ENCODE results near the gene SLC44A3. TPM values are rescaled to one million over a fixed set of nuclear protein-coding genes. Genes with fewer than 3 reads are reported as not detected.

SLC44A3 gene
- total RNA-seq, 3 donors from 2014 or later, result 0.30 TPM; not detected in 2

GRCh38 chr1:94887106-94887505 lies 66.9 kb downstream of the SLC44A3 start:
- Mint-ChIP-seq H3K4me1 (ENCODE audit: low read depth) (peaks cover 15% of the 10 kb centered on the region), H3K9me3 (no peaks in the 10 kb centered on the region), H3K27me3 (ENCODE audit: low read depth) (no peaks in the 10 kb centered on the region), H3K4me3 (no peak overlapping the region), H3K36me3 (ENCODE audit: insufficient read depth) (no peaks in the 10 kb centered on the region)
- ATAC-seq, result no peak
- no peak for DNase-seq

DNA sequence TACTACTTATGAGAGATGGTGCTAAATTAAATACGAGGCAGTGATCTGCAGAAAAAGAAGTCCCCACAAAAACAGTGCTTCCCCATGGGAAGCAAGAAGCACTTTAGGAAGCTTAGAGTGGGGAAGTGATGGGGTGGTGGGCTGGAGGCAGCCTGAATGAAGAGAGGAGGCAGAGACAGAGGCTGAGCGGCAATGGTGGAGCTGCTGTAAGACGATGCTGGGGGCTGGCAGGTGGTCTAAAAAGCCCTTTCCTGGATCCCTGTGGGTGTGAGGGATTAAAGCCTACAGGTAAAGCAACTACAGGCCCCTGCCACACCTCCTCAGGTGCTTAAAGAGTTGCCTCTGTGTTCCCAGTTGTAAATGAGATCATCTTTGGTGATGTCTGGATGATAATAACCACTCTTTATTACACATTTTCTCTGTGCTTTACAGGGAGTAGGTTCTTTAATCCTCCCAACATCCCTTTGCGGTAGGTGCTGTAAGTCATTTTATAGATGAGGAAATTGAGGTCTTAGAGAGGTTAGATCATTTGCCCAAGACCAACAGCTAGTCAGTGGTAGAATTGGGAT lies 67.5 kb downstream of the SLC44A3 start:
- Mint-ChIP-seq H3K4me3 (no peak overlapping the region), H3K4me1 (ENCODE audit: low read depth) (peaks cover 14% of the 10 kb centered on the region), H3K27me3 (ENCODE audit: low read depth) (no peaks in the 10 kb centered on the region), H3K9me3 (no peaks in the 10 kb centered on the region), H3K36me3 (ENCODE audit: insufficient read depth) (no peaks in the 10 kb centered on the region)
- ATAC-seq, result no peak
- DNase-seq, result no peak

DNA sequence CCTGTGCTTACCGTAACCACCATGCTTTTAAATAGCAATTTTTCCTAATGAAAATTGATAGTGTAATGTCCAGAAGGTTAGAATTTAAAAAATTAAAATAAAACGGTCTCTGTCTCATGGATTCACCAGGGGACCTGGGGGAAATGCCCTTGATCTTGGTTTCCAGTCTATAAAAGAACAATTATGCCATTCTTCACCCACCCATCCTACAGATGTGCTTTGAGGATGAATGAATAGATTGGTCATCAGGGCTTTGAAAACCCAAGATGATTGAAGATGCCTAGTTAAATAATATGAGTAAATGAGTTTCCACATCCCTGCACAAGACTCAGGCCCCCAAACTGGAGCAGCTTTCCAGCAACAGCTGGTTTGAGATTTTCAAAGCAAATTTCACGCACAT lies 68.0 kb downstream of the SLC44A3 start:
- Mint-ChIP-seq H3K36me3 (ENCODE audit: insufficient read depth) (no peaks in the 10 kb centered on the region), H3K27me3 (ENCODE audit: low read depth) (no peaks in the 10 kb centered on the region), H3K4me1 (ENCODE audit: low read depth) (peaks cover 9% of the 10 kb centered on the region), H3K9me3 (no peaks in the 10 kb centered on the region), H3K4me3 (no peak overlapping the region)
- ATAC-seq (no peak), DNase-seq (no peak)

GRCh38 chr1:94892604-94893254 lies 72.6 kb downstream of the SLC44A3 start:
- no peak overlapping the region for H3K4me3 Mint-ChIP-seq
- no peak for DNase-seq
- H3K27me3 Mint-ChIP-seq (ENCODE audit: low read depth), result peaks cover 5% of the 10 kb centered on the region
- ATAC-seq, result no peak
- H3K9me3 Mint-ChIP-seq, result no peaks in the 10 kb centered on the region
- H3K36me3 Mint-ChIP-seq (ENCODE audit: insufficient read depth), result peaks cover 3% of the 10 kb centered on the region
- H3K4me1 Mint-ChIP-seq (ENCODE audit: low read depth), result no peaks in the 10 kb centered on the region

DNA sequence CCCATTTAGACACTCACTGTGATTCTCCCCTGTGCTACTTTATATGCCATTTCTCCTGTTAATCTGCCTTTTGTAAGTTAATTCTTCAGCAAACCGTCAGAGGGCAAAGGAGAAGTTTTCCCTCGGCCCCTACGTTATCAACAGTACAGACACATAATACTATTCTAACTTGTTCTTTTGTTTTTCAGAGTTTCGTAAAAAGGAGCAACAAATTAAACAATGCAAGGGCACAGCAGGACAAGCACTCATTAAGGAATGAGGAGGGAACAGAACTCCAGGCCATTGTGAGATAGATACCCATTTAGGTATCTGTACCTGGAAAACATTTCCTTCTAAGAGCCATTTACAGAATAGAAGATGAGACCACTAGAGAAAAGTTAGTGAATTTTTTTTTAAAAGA lies 74.5 kb downstream of the SLC44A3 start:
- ATAC-seq, result no peak
- Mint-ChIP-seq H3K4me3 (no peak overlapping the region), H3K27me3 (ENCODE audit: low read depth) (peaks cover 5% of the 10 kb centered on the region), H3K4me1 (ENCODE audit: low read depth) (no peaks in the 10 kb centered on the region), H3K36me3 (ENCODE audit: insufficient read depth) (peaks cover 3% of the 10 kb centered on the region), H3K9me3 (no peaks in the 10 kb centered on the region)
- no peak for DNase-seq

- ATAC-seq (no peak), DNase-seq (no peak)
- no peak overlapping the region for H3K4me3 Mint-ChIP-seq
- peaks cover 3% of the 10 kb centered on the region for H3K36me3 Mint-ChIP-seq (ENCODE audit: insufficient read depth)
- H3K27me3 Mint-ChIP-seq (ENCODE audit: low read depth), result peaks cover 5% of the 10 kb centered on the region
- H3K9me3 Mint-ChIP-seq, result no peaks in the 10 kb centered on the region
- H3K4me1 Mint-ChIP-seq (ENCODE audit: low read depth), result no peaks in the 10 kb centered on the region
These were observed 75.4 kb downstream of the SLC44A3 start for GRCh38 chr1:94895518-94895917.

- Mint-ChIP-seq H3K4me1 (ENCODE audit: low read depth) (no peaks in the 10 kb centered on the region), H3K9me3 (no peaks in the 10 kb centered on the region), H3K4me3 (no peak overlapping the region), H3K27me3 (ENCODE audit: low read depth) (peaks cover 5% of the 10 kb centered on the region), H3K36me3 (ENCODE audit: insufficient read depth) (peaks cover 3% of the 10 kb centered on the region)
- DNase-seq, result no peak
- no peak for ATAC-seq
These were observed 78.6 kb downstream of the SLC44A3 start for GRCh38 chr1:94898491-94899385.

- Mint-ChIP-seq H3K4me1 (ENCODE audit: low read depth) (no peaks in the 10 kb centered on the region), H3K4me3 (no peak overlapping the region), H3K27me3 (ENCODE audit: low read depth) (peaks cover 3% of the 10 kb centered on the region), H3K36me3 (ENCODE audit: insufficient read depth) (peaks cover 3% of the 10 kb centered on the region), H3K9me3 (no peaks in the 10 kb centered on the region)
- ATAC-seq (no peak), DNase-seq (no peak)
These were observed 79.6 kb downstream of the SLC44A3 start for GRCh38 chr1:94899756-94900155.

GRCh38 chr1:94901841-94902240 lies 81.7 kb downstream of the SLC44A3 start:
- Mint-ChIP-seq H3K36me3 (ENCODE audit: insufficient read depth) (no peaks in the 10 kb centered on the region), H3K4me3 (no peak overlapping the region), H3K27me3 (ENCODE audit: low read depth) (peaks cover 3% of the 10 kb centered on the region), H3K4me1 (ENCODE audit: low read depth) (no peaks in the 10 kb centered on the region), H3K9me3 (no peaks in the 10 kb centered on the region)
- ATAC-seq, result no peak
- DNase-seq, result no peak

DNA sequence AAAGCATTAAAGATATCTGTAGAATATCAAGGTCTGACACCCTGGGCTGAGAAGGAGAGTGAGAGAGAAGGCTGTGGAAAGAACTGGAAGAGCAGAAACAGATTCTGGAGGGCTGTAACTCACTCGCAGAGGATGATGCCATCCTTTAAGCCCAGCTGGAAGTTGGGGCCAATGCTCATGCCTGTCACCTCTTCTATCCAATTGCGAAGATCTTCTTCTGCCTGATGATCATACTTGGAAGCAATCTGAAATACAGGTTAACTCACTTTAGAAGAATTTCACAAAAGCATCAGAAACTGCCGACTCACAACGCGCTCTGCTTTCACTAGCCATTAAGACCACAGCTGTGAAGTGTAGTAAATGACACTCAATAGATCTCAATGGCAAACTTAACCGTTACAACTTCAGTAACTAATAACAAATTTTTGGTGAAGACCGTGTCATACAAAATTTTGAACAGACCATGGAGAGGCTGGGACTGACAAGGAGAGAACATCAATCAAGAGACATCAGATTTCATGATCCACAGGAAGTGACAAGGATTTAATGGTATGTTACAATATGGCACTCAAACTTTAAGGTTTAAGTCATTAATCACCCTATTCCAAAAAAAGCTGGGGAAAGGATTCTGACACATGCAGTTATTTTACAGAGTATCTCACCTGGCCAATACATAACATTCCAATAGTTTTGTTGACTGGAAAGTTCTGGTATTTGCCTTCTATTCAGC lies 83.3 kb downstream of the SLC44A3 start:
- no peaks in the 10 kb centered on the region for H3K9me3 Mint-ChIP-seq
- H3K36me3 Mint-ChIP-seq (ENCODE audit: insufficient read depth), result no peaks in the 10 kb centered on the region
- no peak overlapping the region for H3K4me3 Mint-ChIP-seq
- no peaks in the 10 kb centered on the region for H3K4me1 Mint-ChIP-seq (ENCODE audit: low read depth)
- ATAC-seq (no peak), DNase-seq (no peak)
- H3K27me3 Mint-ChIP-seq (ENCODE audit: low read depth), result peaks cover 5% of the 10 kb centered on the region

GRCh38 chr1:94905207-94905606 lies 85.0 kb downstream of the SLC44A3 start:
- H3K9me3 Mint-ChIP-seq, result no peaks in the 10 kb centered on the region
- ATAC-seq (no peak), DNase-seq (no peak)
- no peak overlapping the region for H3K4me3 Mint-ChIP-seq
- H3K36me3 Mint-ChIP-seq (ENCODE audit: insufficient read depth), result no peaks in the 10 kb centered on the region
- H3K4me1 Mint-ChIP-seq (ENCODE audit: low read depth), result no peaks in the 10 kb centered on the region
- H3K27me3 Mint-ChIP-seq (ENCODE audit: low read depth), result peaks cover 5% of the 10 kb centered on the region

- Mint-ChIP-seq H3K36me3 (ENCODE audit: insufficient read depth) (no peaks in the 10 kb centered on the region), H3K9me3 (no peaks in the 10 kb centered on the region), H3K4me3 (no peak overlapping the region), H3K27me3 (ENCODE audit: low read depth) (peaks cover 10% of the 10 kb centered on the region), H3K4me1 (ENCODE audit: low read depth) (no peaks in the 10 kb centered on the region)
- ATAC-seq, result no peak
- DNase-seq, result no peak
These were observed 86.2 kb downstream of the SLC44A3 start for GRCh38 chr1:94906382-94906781.

GRCh38 chr1:94907136-94907535 lies 87.0 kb downstream of the SLC44A3 start:
- Mint-ChIP-seq H3K4me1 (ENCODE audit: low read depth) (no peaks in the 10 kb centered on the region), H3K36me3 (ENCODE audit: insufficient read depth) (no peaks in the 10 kb centered on the region), H3K4me3 (no peak overlapping the region), H3K9me3 (no peaks in the 10 kb centered on the region), H3K27me3 (ENCODE audit: low read depth) (peaks cover 10% of the 10 kb centered on the region)
- ATAC-seq, result no peak
- no peak for DNase-seq

GRCh38 chr1:94908190-94908589 lies 88.0 kb downstream of the SLC44A3 start:
- H3K4me1 Mint-ChIP-seq (ENCODE audit: low read depth), result no peaks in the 10 kb centered on the region
- H3K9me3 Mint-ChIP-seq, result no peaks in the 10 kb centered on the region
- no peaks in the 10 kb centered on the region for H3K36me3 Mint-ChIP-seq (ENCODE audit: insufficient read depth)
- no peak overlapping the region for H3K4me3 Mint-ChIP-seq
- H3K27me3 Mint-ChIP-seq (ENCODE audit: low read depth), result peaks cover 10% of the 10 kb centered on the region
- ATAC-seq (no peak), DNase-seq (no peak)
